VCaP (cell line): Measurements from ENCODE around the gene SOX2.

Experiments used
- H3K27ac ChIP-seq: fragments of 450-650 bp; 2 replicates; pipeline ENCODE4 v1.5.1; 2017
- TF ChIP-seq, protein P1 (sequence below): fragments of 450-650 bp; conservative IDR thresholded peaks from 2 replicates; pipeline ENCODE4 v1.5.1; 2017; ENCODE audit warnings: mild to moderate bottlenecking, moderate library complexity

SOX2 gene

DNA sequence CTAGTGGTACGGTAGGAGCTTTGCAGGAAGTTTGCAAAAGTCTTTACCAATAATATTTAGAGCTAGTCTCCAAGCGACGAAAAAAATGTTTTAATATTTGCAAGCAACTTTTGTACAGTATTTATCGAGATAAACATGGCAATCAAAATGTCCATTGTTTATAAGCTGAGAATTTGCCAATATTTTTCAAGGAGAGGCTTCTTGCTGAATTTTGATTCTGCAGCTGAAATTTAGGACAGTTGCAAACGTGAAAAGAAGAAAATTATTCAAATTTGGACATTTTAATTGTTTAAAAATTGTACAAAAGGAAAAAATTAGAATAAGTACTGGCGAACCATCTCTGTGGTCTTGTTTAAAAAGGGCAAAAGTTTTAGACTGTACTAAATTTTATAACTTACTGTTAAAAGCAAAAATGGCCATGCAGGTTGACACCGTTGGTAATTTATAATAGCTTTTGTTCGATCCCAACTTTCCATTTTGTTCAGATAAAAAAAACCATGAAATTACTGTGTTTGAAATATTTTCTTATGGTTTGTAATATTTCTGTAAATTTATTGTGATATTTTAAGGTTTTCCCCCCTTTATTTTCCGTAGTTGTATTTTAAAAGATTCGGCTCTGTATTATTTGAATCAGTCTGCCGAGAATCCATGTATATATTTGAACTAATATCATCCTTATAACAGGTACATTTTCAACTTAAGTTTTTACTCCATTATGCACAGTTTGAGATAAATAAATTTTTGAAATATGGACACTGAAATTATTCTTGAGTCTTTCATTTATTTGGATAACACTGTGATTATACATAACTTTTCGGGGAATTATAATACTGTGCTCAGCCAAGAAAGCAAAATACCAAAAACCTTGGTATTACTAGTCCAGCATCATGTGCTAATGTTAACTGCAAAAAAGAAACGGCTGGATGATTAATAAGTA lies 2.2 kb downstream of the SOX2 start:
- TF ChIP-seq, protein P1, sequence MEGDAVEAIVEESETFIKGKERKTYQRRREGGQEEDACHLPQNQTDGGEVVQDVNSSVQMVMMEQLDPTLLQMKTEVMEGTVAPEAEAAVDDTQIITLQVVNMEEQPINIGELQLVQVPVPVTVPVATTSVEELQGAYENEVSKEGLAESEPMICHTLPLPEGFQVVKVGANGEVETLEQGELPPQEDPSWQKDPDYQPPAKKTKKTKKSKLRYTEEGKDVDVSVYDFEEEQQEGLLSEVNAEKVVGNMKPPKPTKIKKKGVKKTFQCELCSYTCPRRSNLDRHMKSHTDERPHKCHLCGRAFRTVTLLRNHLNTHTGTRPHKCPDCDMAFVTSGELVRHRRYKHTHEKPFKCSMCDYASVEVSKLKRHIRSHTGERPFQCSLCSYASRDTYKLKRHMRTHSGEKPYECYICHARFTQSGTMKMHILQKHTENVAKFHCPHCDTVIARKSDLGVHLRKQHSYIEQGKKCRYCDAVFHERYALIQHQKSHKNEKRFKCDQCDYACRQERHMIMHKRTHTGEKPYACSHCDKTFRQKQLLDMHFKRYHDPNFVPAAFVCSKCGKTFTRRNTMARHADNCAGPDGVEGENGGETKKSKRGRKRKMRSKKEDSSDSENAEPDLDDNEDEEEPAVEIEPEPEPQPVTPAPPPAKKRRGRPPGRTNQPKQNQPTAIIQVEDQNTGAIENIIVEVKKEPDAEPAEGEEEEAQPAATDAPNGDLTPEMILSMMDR = no peak
- H3K27ac ChIP-seq = no peak overlapping the region

DNA sequence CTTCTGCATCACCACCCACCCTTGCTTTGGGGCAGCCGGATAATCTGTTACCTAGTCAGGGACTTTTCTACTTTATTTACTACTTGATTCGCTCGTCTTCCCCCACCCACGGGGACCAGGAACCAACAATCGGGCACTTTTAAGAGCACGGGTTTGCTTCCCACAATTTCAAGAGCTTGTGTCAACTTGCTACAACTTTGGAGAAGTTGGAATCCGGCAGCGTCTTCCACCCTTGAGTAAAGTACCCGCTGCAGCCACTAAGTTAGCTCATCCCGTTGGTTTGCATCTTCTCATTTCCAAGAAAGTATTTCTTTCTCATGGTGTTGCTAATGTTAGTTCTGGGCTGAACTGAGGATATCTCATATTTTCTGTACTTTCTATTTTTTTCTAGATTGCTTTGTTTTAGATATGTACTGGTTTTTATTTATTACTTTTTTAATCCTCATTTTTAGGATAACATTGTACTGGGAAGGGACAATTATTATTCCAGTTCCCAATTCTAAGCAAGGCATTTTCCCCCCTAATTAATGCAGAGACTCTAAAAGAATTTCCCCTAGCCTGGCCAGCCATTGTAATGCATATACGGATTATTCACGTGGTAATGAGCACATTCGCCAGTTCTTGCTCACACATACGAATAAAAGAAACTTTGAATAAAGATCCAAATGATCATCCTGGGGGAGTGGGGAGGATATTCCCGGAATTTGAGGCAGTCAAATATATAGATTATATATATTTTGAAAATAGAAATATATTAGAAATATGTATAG lies 4.0 kb downstream of the SOX2 start:
- TF ChIP-seq, protein P1 = no peak
- H3K27ac ChIP-seq = no peak overlapping the region

GRCh38 chr3:181716966-181717365 lies 5.2 kb downstream of the SOX2 start:
- TF ChIP-seq, protein P1 = no peak
- no peak overlapping the region for H3K27ac ChIP-seq

GRCh38 chr3:181717549-181718171 lies 5.9 kb downstream of the SOX2 start:
- TF ChIP-seq, protein P1 = no peak
- no peak overlapping the region for H3K27ac ChIP-seq

- H3K27ac ChIP-seq = no peak overlapping the region
- TF ChIP-seq, protein P1 = no peak
These were observed 6.6 kb downstream of the SOX2 start for GRCh38 chr3:181718369-181718768.

- no peak overlapping the region for H3K27ac ChIP-seq
- TF ChIP-seq, protein P1 = no peak
These were observed 7.5 kb downstream of the SOX2 start for GRCh38 chr3:181718987-181719911.
